ENCODE measurements around the gene CSTPP1. TPM values are rescaled to one million over a fixed set of nuclear protein-coding genes. Genes with fewer than 3 reads are reported as not detected.
A peak's percentile ranks its signal among the peaks of the same experiment; 100 is the strongest.

The CSTPP1 gene
- total and polyA plus RNA-seq, 2 of the 8 experiments (the other 6 are each of a cell fraction or from before 2014, with no cell fraction given): 24.2 to 28.7 TPM

GRCh38 chr11:47185305-47186075 lies 248.9 kb downstream of the CSTPP1 start (continued):
- no peak for TF ChIP-seq CHD7 (IDR thresholded peaks at IDR 0.05; ENCODE audit: insufficient replicate concordance, low read length)
- TF ChIP-seq EZH2 (IDR thresholded peaks at IDR 0.05; ENCODE audit: low read depth, low read length, severe bottlenecking): no peak
- no peak for TF ChIP-seq RNF2 (IDR thresholded peaks at IDR 0.05; ENCODE audit: borderline replicate concordance, low read depth, low read length, missing control alignments, poor library complexity, severe bottlenecking)
- no peak for TF ChIP-seq SRF (IDR thresholded peaks at IDR 0.05; ENCODE audit: low read depth, low read length)
- peak; percentile 44; the same call in 1 of the 2 replicates for TF ChIP-seq SP1 (IDR thresholded peaks at IDR 0.05; ENCODE audit: low read depth, low read length)
- TF ChIP-seq, protein P1, sequence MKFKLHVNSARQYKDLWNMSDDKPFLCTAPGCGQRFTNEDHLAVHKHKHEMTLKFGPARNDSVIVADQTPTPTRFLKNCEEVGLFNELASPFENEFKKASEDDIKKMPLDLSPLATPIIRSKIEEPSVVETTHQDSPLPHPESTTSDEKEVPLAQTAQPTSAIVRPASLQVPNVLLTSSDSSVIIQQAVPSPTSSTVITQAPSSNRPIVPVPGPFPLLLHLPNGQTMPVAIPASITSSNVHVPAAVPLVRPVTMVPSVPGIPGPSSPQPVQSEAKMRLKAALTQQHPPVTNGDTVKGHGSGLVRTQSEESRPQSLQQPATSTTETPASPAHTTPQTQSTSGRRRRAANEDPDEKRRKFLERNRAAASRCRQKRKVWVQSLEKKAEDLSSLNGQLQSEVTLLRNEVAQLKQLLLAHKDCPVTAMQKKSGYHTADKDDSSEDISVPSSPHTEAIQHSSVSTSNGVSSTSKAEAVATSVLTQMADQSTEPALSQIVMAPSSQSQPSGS (IDR thresholded peaks at IDR 0.05; ENCODE audit: low read length): peak; percentile 86; the same call in 1 of the 2 replicates
- no peak for TF ChIP-seq SP2 (IDR thresholded peaks at IDR 0.05; ENCODE audit: low read length)
- no peak for TF ChIP-seq CHD1 (IDR thresholded peaks at IDR 0.05; ENCODE audit: low read depth, low read length)
